ENCODE results near the gene ORC3.
A peak's percentile ranks its signal among the peaks of the same experiment; 100 is the strongest.
"Not testable (repeated sequence)": the region's sequence is repeated elsewhere in the genome, so short reads cannot be mapped to it uniquely, and the experiment has no call there.

Gene ORC3

GRCh38 chr6:87573307-87574024 lies 16.5 kb upstream of the ORC3 start:
- DNase-seq (ENCODE audit: low read depth in 1 of 2, low spot score in 1 of 2), result no peak
- in situ Hi-C loops (cut with HindIII; ENCODE audit: low pct_unique_long_range_greater_than_20kb, low sequenced_read_pairs), result no loop called here
- TF ChIP-seq JUND (IDR thresholded peaks at IDR 0.05; ENCODE audit: low read depth), result no peak

- in situ Hi-C loops (cut with HindIII; ENCODE audit: low pct_unique_long_range_greater_than_20kb, low sequenced_read_pairs), result no loop called here
- DNase-seq (ENCODE audit: low read depth in 1 of 2, low spot score in 1 of 2), result peak; percentile 8 to 76
- no peak for TF ChIP-seq JUND (IDR thresholded peaks at IDR 0.05; ENCODE audit: low read depth)
These were observed 15.6 kb upstream of the ORC3 start for GRCh38 chr6:87574237-87574804.

- DNase-seq (ENCODE audit: low read depth in 1 of 2, low spot score in 1 of 2), result no peak
- in situ Hi-C loops (cut with HindIII; ENCODE audit: low pct_unique_long_range_greater_than_20kb, low sequenced_read_pairs), result no loop called here
- no peak for TF ChIP-seq JUND (IDR thresholded peaks at IDR 0.05; ENCODE audit: low read depth)
These were observed 14.5 kb upstream of the ORC3 start for GRCh38 chr6:87575423-87575822.

- TF ChIP-seq JUND (IDR thresholded peaks at IDR 0.05; ENCODE audit: low read depth), result no peak
- in situ Hi-C loops (cut with HindIII; ENCODE audit: low pct_unique_long_range_greater_than_20kb, low sequenced_read_pairs), result no loop called here
- DNase-seq (ENCODE audit: low read depth in 1 of 2, low spot score in 1 of 2), result no peak
These were observed 6.1 kb upstream of the ORC3 start for GRCh38 chr6:87583822-87584221.

- in situ Hi-C loops (cut with HindIII; ENCODE audit: low pct_unique_long_range_greater_than_20kb, low sequenced_read_pairs), result no loop called here
- TF ChIP-seq JUND (IDR thresholded peaks at IDR 0.05; ENCODE audit: low read depth), result no peak
- no peak for DNase-seq (ENCODE audit: low read depth in 1 of 2, low spot score in 1 of 2)
These were observed 3.4 kb upstream of the ORC3 start for GRCh38 chr6:87586371-87587077.

GRCh38 chr6:87588756-87589407 lies 1.1 kb upstream of the ORC3 start:
- DNase-seq (ENCODE audit: low read depth in 1 of 2, low spot score in 1 of 2), result no peak
- in situ Hi-C loops (cut with HindIII; ENCODE audit: low pct_unique_long_range_greater_than_20kb, low sequenced_read_pairs), result no loop called here
- TF ChIP-seq JUND (IDR thresholded peaks at IDR 0.05; ENCODE audit: low read depth), result no peak

- in situ Hi-C loops (cut with HindIII; ENCODE audit: low pct_unique_long_range_greater_than_20kb, low sequenced_read_pairs), result no loop called here
- DNase-seq (ENCODE audit: low read depth in 1 of 2, low spot score in 1 of 2), result no peak
- TF ChIP-seq JUND (IDR thresholded peaks at IDR 0.05; ENCODE audit: low read depth), result no peak
These were observed 514 bp downstream of the ORC3 start for GRCh38 chr6:87590417-87590880.

GRCh38 chr6:87590990-87591389 lies 1.1 kb downstream of the ORC3 start:
- in situ Hi-C loops (cut with HindIII; ENCODE audit: low pct_unique_long_range_greater_than_20kb, low sequenced_read_pairs), result no loop called here
- no peak for TF ChIP-seq JUND (IDR thresholded peaks at IDR 0.05; ENCODE audit: low read depth)
- DNase-seq (ENCODE audit: low read depth in 1 of 2, low spot score in 1 of 2), result no peak

- no peak for DNase-seq (ENCODE audit: low read depth in 1 of 2, low spot score in 1 of 2)
- TF ChIP-seq JUND (IDR thresholded peaks at IDR 0.05; ENCODE audit: low read depth), result no peak
- in situ Hi-C loops (cut with HindIII; ENCODE audit: low pct_unique_long_range_greater_than_20kb, low sequenced_read_pairs), result no loop called here
These were observed 10.6 kb downstream of the ORC3 start for GRCh38 chr6:87600576-87600975.

GRCh38 chr6:87606199-87606598 lies 16.3 kb downstream of the ORC3 start:
- DNase-seq (ENCODE audit: low read depth in 1 of 2, low spot score in 1 of 2), result no peak
- TF ChIP-seq JUND (IDR thresholded peaks at IDR 0.05; ENCODE audit: low read depth), result no peak
- in situ Hi-C loops (cut with HindIII; ENCODE audit: low pct_unique_long_range_greater_than_20kb, low sequenced_read_pairs), result no loop called here

- DNase-seq (ENCODE audit: low read depth in 1 of 2, low spot score in 1 of 2), result no peak
- in situ Hi-C loops (cut with HindIII; ENCODE audit: low pct_unique_long_range_greater_than_20kb, low sequenced_read_pairs), result no loop called here
- no peak for TF ChIP-seq JUND (IDR thresholded peaks at IDR 0.05; ENCODE audit: low read depth)
These were observed 18.9 kb downstream of the ORC3 start for GRCh38 chr6:87608802-87609201.

- DNase-seq (ENCODE audit: low read depth in 1 of 2, low spot score in 1 of 2); in situ Hi-C loops (cut with HindIII; ENCODE audit: low pct_unique_long_range_greater_than_20kb, low sequenced_read_pairs): not testable (repeated sequence)
These were observed 23.1 kb downstream of the ORC3 start for GRCh38 chr6:87613018-87613417.

- no peak for TF ChIP-seq JUND (IDR thresholded peaks at IDR 0.05; ENCODE audit: low read depth)
- in situ Hi-C loops (cut with HindIII; ENCODE audit: low pct_unique_long_range_greater_than_20kb, low sequenced_read_pairs), result no loop called here
- no peak for DNase-seq (ENCODE audit: low read depth in 1 of 2, low spot score in 1 of 2)
These were observed 27.5 kb downstream of the ORC3 start for GRCh38 chr6:87617405-87617804.
